Esophagus (tissue), 2 donors: ENCODE data around the gene SLC4A7. TPM values are rescaled to one million over a fixed set of nuclear protein-coding genes. Genes with fewer than 3 reads are reported as not detected.
A peak's percentile ranks its signal among the peaks of the same experiment; 100 is the strongest.
"Not testable (repeated sequence)": the region's sequence is repeated elsewhere in the genome, so short reads cannot be mapped to it uniquely, and the experiment has no call there.

Experiments used
- H3K27ac ChIP-seq, 2 donors: one replicate each; pipeline ENCODE4 v1.5.1; 2013; ENCODE audit warnings: low read depth in 2 of 2, mild to moderate bottlenecking in 2 of 2, inconsistent platforms in 1 of 2, low read length in 1 of 2, moderate library complexity in 1 of 2
- H3K27me3 ChIP-seq, 2 donors: one replicate each; pipeline ENCODE4 v1.6.1; 2013; ENCODE audit warnings: low read length in 2 of 2, control low read depth in 1 of 2, mild to moderate bottlenecking in 1 of 2; ENCODE audit not compliant: insufficient read depth in 2 of 2, control insufficient read depth in 1 of 2
- H3K36me3 ChIP-seq, 2 donors: one replicate each; pipeline ENCODE4 v1.6.1; 2013; ENCODE audit warnings: low read length in 1 of 2; ENCODE audit not compliant: control insufficient read depth in 2 of 2, insufficient read depth in 2 of 2
- H3K4me1 ChIP-seq, 2 donors: one replicate each; pipeline ENCODE4 v1.6.1; 2013; ENCODE audit warnings: low read length in 1 of 2; ENCODE audit not compliant: control insufficient read depth in 2 of 2, insufficient read depth in 2 of 2
- H3K4me3 ChIP-seq, 2 donors: one replicate each; pipeline ENCODE4 v1.5.1; 2013; ENCODE audit warnings: low read length in 2 of 2, mild to moderate bottlenecking in 2 of 2, low read depth in 1 of 2, moderate library complexity in 1 of 2
- H3K9me3 ChIP-seq, 2 donors: one replicate each; pipeline ENCODE4 v1.6.1; 2013; ENCODE audit warnings: mild to moderate bottlenecking in 2 of 2, low read depth in 1 of 2, low read length in 1 of 2, moderate library complexity in 1 of 2; ENCODE audit not compliant: control insufficient read depth in 2 of 2, insufficient read depth in 1 of 2
- WGBS, 2 donors: extraction: QIAGEN DNeasy Blood & Tissue Kit; methylation state at CpG; one replicate each; pipeline ENCODE4 v1.1.7; 2013; 5-methylcytosine and 5-hydroxymethylcytosine counted together
- polyA plus RNA-seq, 2 donors: library from polyadenylated mRNA; stranded (reverse); fragments of 200-250 nt; gene quantifications; one replicate each; pipeline ENCODE4 v1.2.3, GENCODE V29; 2013
- donor health status: healthy with polysubstance abuse.
- donor health status: Bipolar disorder and iron deficiency.

The SLC4A7 gene
- polyA plus RNA-seq, result 1 to 10 TPM; 3.1 to 3.5 TPM

- Histone ChIP-seq H3K9me3 (no peaks in the 10 kb centered on the region), H3K4me3 (peak within 1 kb of the TSS; percentile 73 to 91), H3K4me1 (no peaks in the 10 kb centered on the region), H3K36me3 (no peaks in the 10 kb centered on the region), H3K27me3 (no peaks in the 10 kb centered on the region), H3K27ac (peak within 1 kb of the TSS; percentile 91 to 92)
- 0% methylated on average over 62 to 100 of the region's 100 CpGs for WGBS, 2 donors
These were observed at the start of gene SLC4A7 for GRCh38 chr3:27484015-27484844. Gene SLC4A7, minus strand, starts transcription at chr3:27484384. Its CDS starts 258 bp downstream, at chr3:27484126.

- Histone ChIP-seq H3K4me1 (peaks cover 0 to 2% of the 10 kb centered on the region in 2 donors), H3K4me3 (no peak overlapping the region), H3K27me3 (no peaks in the 10 kb centered on the region), H3K9me3 (no peaks in the 10 kb centered on the region), H3K27ac (peak overlapping the region; percentile 59 to 61), H3K36me3 (no peaks in the 10 kb centered on the region)
- 26 to 35% methylated on average over 4 of the region's 4 CpGs for WGBS, 2 donors
These were observed 49.0 kb upstream of the SLC4A7 start for GRCh38 chr3:27533261-27533607.

GRCh38 chr3:27532426-27533260, 48.5 kb upstream of the SLC4A7 start:
- Histone ChIP-seq H3K27ac (peak overlapping the region; percentile 59 to 61), H3K36me3 (no peaks in the 10 kb centered on the region), H3K4me1 (peaks cover 0 to 2% of the 10 kb centered on the region in 2 donors), H3K27me3 (no peaks in the 10 kb centered on the region), H3K4me3 (no peak overlapping the region), H3K9me3 (no peaks in the 10 kb centered on the region)
- WGBS, 2 donors, result 78 to 84% methylated on average over 8 of the region's 8 CpGs

- not testable (repeated sequence) for H3K27ac ChIP-seq, H3K4me1 ChIP-seq, H3K27me3 ChIP-seq, H3K4me3 ChIP-seq, H3K36me3 ChIP-seq, H3K9me3 ChIP-seq
- WGBS, 2 donors, result 93 to 95% methylated on average over 8 of the region's 8 CpGs
These were observed 47.1 kb upstream of the SLC4A7 start for GRCh38 chr3:27531193-27531751.

- H3K27ac ChIP-seq, result no peak overlapping the region
- H3K9me3 ChIP-seq, result no peaks in the 10 kb centered on the region
- no peak overlapping the region for H3K4me3 ChIP-seq
- H3K27me3 ChIP-seq, result no peaks in the 10 kb centered on the region
- H3K36me3 ChIP-seq, result no peaks in the 10 kb centered on the region
- H3K4me1 ChIP-seq, result no peaks in the 10 kb centered on the region
These were observed 44.6 kb upstream of the SLC4A7 start for GRCh38 chr3:27528791-27529190.

GRCh38 chr3:27526614-27527315, 42.6 kb upstream of the SLC4A7 start:
- H3K36me3 ChIP-seq, result no peaks in the 10 kb centered on the region
- H3K4me3 ChIP-seq, result no peak overlapping the region
- no peaks in the 10 kb centered on the region for H3K9me3 ChIP-seq
- WGBS, 2 donors, result 85 to 86% methylated on average over 6 of the region's 6 CpGs
- no peaks in the 10 kb centered on the region for H3K4me1 ChIP-seq
- no peaks in the 10 kb centered on the region for H3K27me3 ChIP-seq
- no peak overlapping the region for H3K27ac ChIP-seq

GRCh38 chr3:27521872-27522265, 37.7 kb upstream of the SLC4A7 start:
- Histone ChIP-seq H3K27me3 (no peaks in the 10 kb centered on the region), H3K4me3 (no peak overlapping the region), H3K27ac (peak overlapping the region; percentile 24 to 27), H3K9me3 (no peaks in the 10 kb centered on the region), H3K36me3 (no peaks in the 10 kb centered on the region), H3K4me1 (no peaks in the 10 kb centered on the region)
- WGBS, 2 donors, result 82 to 92% methylated on average over 2 of the region's 2 CpGs

- Histone ChIP-seq H3K27ac (peak overlapping the region; percentile 24 to 27), H3K36me3 (no peaks in the 10 kb centered on the region), H3K27me3 (no peaks in the 10 kb centered on the region), H3K4me1 (no peaks in the 10 kb centered on the region), H3K4me3 (no peak overlapping the region), H3K9me3 (no peaks in the 10 kb centered on the region)
- WGBS, 2 donors, result 35 to 51% methylated on average over 5 of the region's 5 CpGs
These were observed 37.1 kb upstream of the SLC4A7 start for GRCh38 chr3:27521179-27521871.
